ENCODE results near the gene TECR. TPM values are rescaled to one million over a fixed set of nuclear protein-coding genes. Genes with fewer than 3 reads are reported as not detected.

Gene TECR
- total RNA-seq: 19.5 and 21.3 TPM in 2 replicates

GRCh38 chr19:14529254-14530004 lies at the start of gene TECR:
TSS of gene TECR (plus strand) at chr19:14529594. CDS start at chr19:14529697, 103 bp downstream.

DNA sequence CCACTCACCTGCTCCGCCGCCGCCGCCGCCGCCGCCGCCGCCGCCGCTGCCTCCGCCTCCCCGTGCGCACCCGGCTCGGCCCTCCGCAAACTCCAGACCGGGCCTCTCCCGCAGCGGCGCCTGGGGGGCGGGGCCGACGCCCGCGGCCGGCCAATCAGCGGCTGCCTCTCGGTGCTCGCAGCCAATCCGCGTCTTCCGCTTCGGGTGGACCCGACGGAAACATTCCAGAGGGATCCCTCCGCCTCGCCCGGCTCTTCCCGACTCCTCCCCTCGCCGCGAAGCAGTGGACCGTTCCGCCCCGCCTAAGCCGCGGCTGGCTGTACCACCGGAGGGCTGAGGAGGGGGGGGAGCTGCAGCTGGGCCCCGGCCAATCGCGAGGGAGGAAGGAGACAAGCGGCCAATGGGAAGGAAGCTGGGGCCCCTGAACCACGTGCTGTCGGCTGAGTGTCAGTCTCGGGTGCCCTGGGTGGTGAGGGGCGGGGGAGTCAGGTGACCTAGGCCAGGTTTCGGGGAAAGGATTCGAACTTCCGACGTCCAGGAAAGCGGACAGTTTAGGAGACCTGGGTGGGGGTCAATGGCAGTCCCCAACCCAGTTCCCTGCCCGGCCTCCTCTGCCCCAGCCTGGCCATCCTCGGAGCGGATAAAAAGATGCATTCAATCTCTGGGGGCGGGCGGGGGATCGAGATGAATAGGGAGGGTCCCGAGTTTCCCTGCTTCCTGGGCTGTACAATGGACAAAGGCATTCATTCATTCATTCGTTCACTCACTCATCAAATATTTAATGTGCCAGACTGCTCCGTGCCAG lies 33.2 kb upstream of the TECR start, which contains the start of gene GIPC1:
TSS of gene GIPC1 (minus strand) at position 99 of the 805 bp plus-strand sequence. CDS start 13,151 bp downstream, outside the sequence.

DNA sequence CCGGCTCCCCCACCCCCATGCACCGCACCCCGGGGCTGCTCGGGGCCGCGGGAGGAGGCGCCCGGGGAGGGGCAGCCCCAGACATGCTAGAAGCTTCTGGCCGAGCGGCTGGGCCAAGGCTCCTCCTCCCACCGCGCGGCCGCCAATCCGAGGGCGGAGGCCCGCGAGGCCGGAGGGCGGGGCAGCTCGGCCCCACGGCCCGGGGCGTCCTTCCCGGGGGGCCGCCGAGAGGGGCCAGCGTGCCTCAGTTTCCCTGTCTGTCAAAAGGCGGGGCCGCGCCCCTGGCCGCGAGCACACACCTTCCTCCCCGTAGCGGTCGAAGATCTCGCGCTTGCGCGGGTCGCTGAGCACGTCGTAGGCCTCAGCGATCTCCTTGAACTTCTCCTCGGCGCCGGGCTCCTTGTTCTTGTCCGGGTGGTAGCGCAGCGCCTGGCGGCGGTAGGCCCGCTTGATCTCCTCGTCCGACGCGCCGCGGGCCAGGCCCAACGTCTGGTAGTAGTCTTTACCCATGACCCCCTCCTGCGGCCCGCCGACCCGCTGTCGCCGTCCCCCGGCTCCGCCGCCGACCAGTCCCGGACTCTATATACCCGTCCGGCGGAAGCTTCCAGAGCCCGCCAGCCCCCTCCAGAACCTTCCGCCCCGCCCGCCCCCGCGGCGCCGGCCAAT lies 11.4 kb upstream of the TECR start, which contains the start of gene DNAJB1:
TSS of gene DNAJB1 (minus strand) at position 558 of the 666 bp plus-strand sequence. CDS start at position 510, 48 bp downstream.

DNA sequence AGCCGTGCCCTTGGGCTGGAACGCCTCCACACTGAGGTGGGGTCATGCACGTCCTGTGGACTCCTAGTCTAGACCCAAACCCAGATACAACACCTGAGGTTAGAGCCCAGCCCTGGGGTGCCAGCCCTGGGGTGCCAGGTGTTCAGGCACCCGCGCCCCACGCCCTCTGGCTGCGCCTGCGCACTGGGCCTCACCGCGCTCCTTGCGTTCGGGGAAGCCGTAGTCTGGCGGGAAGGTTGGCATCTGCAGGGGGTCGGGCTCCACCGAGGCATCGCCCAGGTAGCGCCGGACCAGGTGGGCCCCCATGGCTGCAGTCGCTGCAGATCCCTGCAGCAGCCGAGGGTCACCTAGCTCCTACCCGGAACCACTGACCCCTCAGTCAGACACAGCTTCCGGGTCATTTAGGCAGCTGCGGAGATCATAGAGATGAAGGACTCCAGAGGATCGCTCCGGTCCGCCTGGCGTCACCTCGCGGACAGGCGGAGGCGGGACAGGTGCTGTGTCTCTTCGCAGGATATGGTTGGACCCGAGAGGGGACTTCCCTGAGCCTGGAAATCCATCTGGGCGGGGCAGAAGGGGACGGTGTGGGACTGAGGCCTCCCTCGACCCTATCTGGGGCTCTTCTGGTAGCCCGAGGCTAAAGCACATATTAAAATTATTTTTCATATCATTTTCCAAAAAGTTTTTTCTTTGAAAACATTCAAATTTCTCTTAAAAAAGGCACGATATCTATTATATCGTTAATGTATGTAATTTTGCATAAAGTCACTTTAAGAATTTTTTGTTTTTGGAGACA lies 42.5 kb downstream of the TECR start, which contains the start of gene NDUFB7:
TSS of gene NDUFB7 (minus strand) at position 372 of the 796 bp plus-strand sequence. CDS start at position 306, 66 bp downstream.

GRCh38 chr19:14582894-14583340 lies 53.5 kb downstream of the TECR start, which contains the start of gene CLEC17A:
TSS of gene CLEC17A (plus strand) at chr19:14583084. CDS start at chr19:14583161, 77 bp downstream.

Other genes with a start within 250 kb of the TECR start
- gene ADGRE5, start 148.2 kb upstream of the TECR start, total RNA-seq: 5.4 and 10.5 TPM in 2 replicates
- gene DDX39A, start 110.3 kb upstream of the TECR start, total RNA-seq: 50.0 and 86.0 TPM in 2 replicates
- 263 and 295 TPM in 2 replicates for gene PKN1, start 96.3 kb upstream of the TECR start, total RNA-seq
- 0.27 and 0.28 TPM in 2 replicates for gene PTGER1, start 54.2 kb upstream of the TECR start, total RNA-seq
- 134 and 147 TPM in 2 replicates for gene GIPC1, start 33.5 kb upstream of the TECR start, total RNA-seq
- gene DNAJB1, start 11.2 kb upstream of the TECR start, total RNA-seq: 36.8 and 45.4 TPM in 2 replicates
- gene NDUFB7, start 42.5 kb downstream of the TECR start, total RNA-seq: 283 and 352 TPM in 2 replicates
- gene CLEC17A, start 53.5 kb downstream of the TECR start, total RNA-seq: not detected in 2 replicates
- gene ADGRE3, start 145.2 kb downstream of the TECR start, total RNA-seq: not detected in 2 replicates
- gene ZNF333, start 160.5 kb downstream of the TECR start, total RNA-seq: 11.2 and 17.7 TPM in 2 replicates
- not detected in 2 replicates for gene ADGRE2, start 249.0 kb downstream of the TECR start, total RNA-seq

Data from endothelial cell of coronary artery (primary cell).